Psoas muscle (tissue), 8 donors: Measurements from ENCODE around the gene RAB3IL1. TPM values are rescaled to one million over a fixed set of nuclear protein-coding genes. Genes with fewer than 3 reads are reported as not detected.

ENCODE experiments used
- ATAC-seq, 4 donors: fragments of 200-7000 bp; cut with Tn5 transposase; one replicate each; pipeline ENCODE4 v1.9.1; 2020; ENCODE audit warnings: moderate library complexity in 3 of 4, mild to moderate bottlenecking in 2 of 4
- DNase-seq, 2 donors: peaks; one replicate each; pipeline ENCODE4 v3.0.0-alpha.2; 2020
- H3K27ac ChIP-seq: fragments of 200-600 bp; one replicate; pipeline ENCODE4 v1.8.0; 2022
- H3K27me3 ChIP-seq, 3 donors: fragments of 200-600 bp in 1 of 3; one replicate each; pipeline versions ENCODE4 v1.6.1 to v1.8.0; 2013 to 2022; ENCODE audit warnings: low read length in 2 of 3, mild to moderate bottlenecking in 2 of 3, moderate library complexity in 1 of 3; ENCODE audit not compliant: insufficient read depth in 3 of 3
- H3K36me3 ChIP-seq, 2 donors: fragments of 200-600 bp in 1 of 2; one replicate each; pipeline versions ENCODE4 v1.6.1 to v1.8.0; 2013 to 2022; ENCODE audit warnings: low read depth in 1 of 2, mild to moderate bottlenecking in 1 of 2, moderate library complexity in 1 of 2; ENCODE audit not compliant: insufficient read depth in 1 of 2
- H3K4me1 ChIP-seq: fragments of 200-600 bp; one replicate; pipeline ENCODE4 v1.8.0; 2022
- H3K4me3 ChIP-seq: fragments of 200-600 bp; one replicate; pipeline ENCODE4 v1.8.0; 2022; ENCODE audit warnings: mild to moderate bottlenecking
- H3K9me3 ChIP-seq: fragments of 200-600 bp; one replicate; pipeline ENCODE4 v1.8.0; 2022
- CTCF ChIP-seq: fragments of 200-600 bp; IDR thresholded peaks from one replicate; pipeline ENCODE4 v1.8.0; 2022; ENCODE audit warnings: antibody characterized with exemption
- WGBS, 3 donors: extraction: QIAGEN DNeasy Blood & Tissue Kit; methylation state at CpG; one replicate each; pipeline versions ENCODE4 v1.1.6 to v1.1.7; 2013; 5-methylcytosine and 5-hydroxymethylcytosine counted together
- intact Hi-C, 2 donors: fragments of 100-400 bp; cut with DNase I; formaldehyde crosslinking; loops; one replicate each; pipeline versions ENCODE4 v1.11.0 to v1.14.2; 2022
- polyA plus RNA-seq, 3 donors: library from polyadenylated mRNA; stranded (reverse); fragments of 200-250 nt; gene quantifications; one replicate each; pipeline ENCODE4 v1.2.3, GENCODE V29; 2013
- total RNA-seq, 4 donors: library from RNA; stranded (reverse); fragmentation: NEBNext Ultra II Directional in 2 of 4; extraction: Animal tissue kit (Norgen Biotek cat#: 25700) in 2 of 4; gene quantifications; one replicate each; pipeline versions ENCODE4 v1.2.1 to v1.2.4, GENCODE V29; 2021 to 2023
- donor health status: healthy with polysubstance abuse.
- donor health status: DM: no; HTN: no; CAD: no; lungs with moderate emphysema.
- donor health status: Bipolar disorder and iron deficiency.
- donor health status: healthy.
- donor health status: DM: yes; HTN: yes; CAD: no.
- donor health status: DM: no; HTN: no; CAD: no.
- donor health status: DM: no; HTN: no; CAD: no.
- donor health status: DM: yes; HTN: yes; CAD: no.

The RAB3IL1 gene
- total and polyA plus RNA-seq, 7 donors, result 1.7 to 5.9 (median 4.9) TPM

GRCh38 chr11:61891331-61892084, 25.9 kb downstream of the RAB3IL1 start, which contains the start of gene FADS3:
Gene FADS3 (minus strand): TSS chr11:61891545. CDS start chr11:61891381, 164 bp downstream.
- Histone ChIP-seq H3K4me3 (peak within 1 kb of the TSS; percentile 91), H3K27ac (peak within 1 kb of the TSS; percentile 87), H3K9me3 (no peaks in the 10 kb centered on the region), H3K4me1 (peaks cover 23% of the 10 kb centered on the region), H3K36me3 (no peaks in the 10 kb centered on the region), H3K27me3 (no peaks in the 10 kb centered on the region)
- 0 to 1% (median 0%) methylated on average over 43 to 91 of the region's 96 CpGs for WGBS, 3 donors
- intact Hi-C loops, result loop anchor here (5.0 kb wide), 2 partner anchors 74 to 99 kb away; partner anchors contain the start of genes FADS1 (in 1 of the 2), FEN1 (in 1 of the 2) and TMEM258 (in 1 of the 2)
- ATAC-seq (peak; percentile 77 to 88 (median 80)), DNase-seq (peak; percentile 92 to 94)
- TF ChIP-seq CTCF, result no peak

DNA sequence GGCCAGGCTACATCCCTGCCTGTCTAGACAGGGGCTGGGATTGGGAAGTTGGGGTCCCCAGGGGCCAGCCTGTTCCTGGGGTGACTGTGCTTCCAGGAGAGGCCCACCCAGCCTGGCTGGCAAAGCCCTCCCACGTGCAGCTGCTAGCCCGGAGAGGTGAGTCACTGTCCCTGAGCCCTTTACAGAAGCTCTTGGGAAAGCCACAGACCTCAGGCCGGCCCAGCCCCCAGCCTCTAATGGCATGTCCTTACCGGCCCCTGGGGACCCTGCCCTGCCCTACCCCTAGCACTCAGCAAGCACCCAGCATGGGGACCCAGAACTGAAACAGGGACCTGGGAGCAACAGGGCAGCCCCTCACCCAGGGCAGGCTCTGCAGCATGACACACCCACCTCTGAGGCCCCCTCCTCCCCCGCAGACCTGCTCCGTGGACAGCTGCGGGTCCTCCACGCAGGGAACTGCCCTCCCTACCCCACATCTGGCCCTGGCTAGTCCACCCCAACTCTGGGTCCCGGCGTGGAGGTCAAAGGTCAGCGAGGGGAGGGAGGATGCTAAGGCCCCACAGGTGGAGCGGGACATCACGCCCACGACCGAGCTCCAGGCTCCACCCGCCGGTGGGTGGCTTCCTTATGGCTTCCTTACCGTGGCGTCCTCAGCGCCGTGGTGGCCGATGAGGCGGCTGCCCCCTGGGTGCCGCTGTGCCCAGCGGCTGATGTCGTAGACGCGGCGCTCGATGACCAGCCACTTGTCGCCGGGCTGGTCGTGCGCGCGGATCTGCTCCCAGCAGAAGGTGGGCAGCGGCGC, 26.6 kb downstream of the RAB3IL1 start:
- peak; percentile 54 to 62 (median 57) for ATAC-seq
- DNase-seq, result peak; percentile 85 to 88
- intact Hi-C loops, result loop anchor here (5.0 kb wide), 2 partner anchors 73 to 98 kb away; partner anchors contain the start of genes FADS1 (in 1 of the 2), FEN1 (in 1 of the 2) and TMEM258 (in 1 of the 2)
- no peaks in the 10 kb centered on the region for H3K27me3 ChIP-seq
- 3 to 9% (median 5%) methylated on average over 11 to 38 of the region's 38 CpGs for WGBS, 3 donors
- peak overlapping the region; percentile 87 for H3K27ac ChIP-seq
- H3K4me1 ChIP-seq, result peaks cover 23% of the 10 kb centered on the region
- no peak for TF ChIP-seq CTCF
- no peaks in the 10 kb centered on the region for H3K36me3 ChIP-seq
- H3K4me3 ChIP-seq, result peak overlapping the region; percentile 91
- H3K9me3 ChIP-seq, result no peaks in the 10 kb centered on the region

DNA sequence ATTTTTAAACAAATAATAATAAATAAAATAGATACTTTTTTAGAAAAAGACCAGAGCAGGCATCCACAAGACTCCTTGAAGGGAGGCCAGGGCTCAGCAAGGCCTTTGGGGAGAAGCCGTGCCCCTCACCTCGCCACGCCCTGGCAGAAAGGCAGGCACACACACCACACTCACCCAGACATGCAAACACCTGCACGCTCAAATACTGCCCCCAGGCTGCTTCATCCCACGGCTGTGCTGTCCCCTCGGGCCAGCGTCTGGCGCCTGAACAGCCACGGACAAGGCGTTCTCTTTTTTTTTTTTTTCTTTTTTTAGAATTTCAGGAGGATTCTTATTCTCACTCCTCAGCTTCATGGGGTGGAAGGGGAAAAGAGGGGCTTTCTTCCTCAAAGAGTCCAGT, 27.5 kb downstream of the RAB3IL1 start:
- intact Hi-C loops, result loop anchor here (5.0 kb wide), 4 partner anchors 72 to 98 kb away; partner anchors contain the start of genes FADS1 (in 1 of the 2), FEN1 (in 1 of the 2) and TMEM258 (in 1 of the 2)
- Histone ChIP-seq H3K36me3 (peaks cover 0 to 1% of the 10 kb centered on the region in 2 donors), H3K4me3 (peak overlapping the region; percentile 91), H3K4me1 (peaks cover 23% of the 10 kb centered on the region), H3K9me3 (no peaks in the 10 kb centered on the region), H3K27ac (peak overlapping the region; percentile 87), H3K27me3 (no peaks in the 10 kb centered on the region)
- no peak for TF ChIP-seq CTCF
- WGBS, 3 donors, result 70 to 84% (median 77%) methylated on average over 10 of the region's 10 CpGs
- DNase-seq, result no peak
- no peak for ATAC-seq

DNA sequence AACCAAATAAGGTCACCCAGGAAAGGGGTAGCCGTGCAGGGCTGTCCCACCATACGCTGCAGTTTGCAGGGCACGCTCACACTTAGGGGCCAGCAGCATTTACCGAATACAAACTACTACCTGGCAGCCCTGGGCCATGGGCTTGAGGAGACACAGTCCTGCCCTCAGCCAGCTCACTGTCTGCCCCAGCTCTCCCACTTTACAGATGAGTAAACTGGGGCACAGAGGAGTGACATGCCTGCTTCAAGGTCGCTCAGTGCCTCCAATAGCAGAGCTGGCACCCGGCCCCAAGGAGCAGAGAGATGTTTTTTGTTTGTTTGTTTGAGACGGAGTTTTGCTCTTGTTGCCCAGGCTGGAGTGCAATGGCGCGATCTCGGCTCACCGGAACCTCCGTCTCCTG, 28.8 kb downstream of the RAB3IL1 start:
- intact Hi-C loops, result loop anchor here (5.0 kb wide), 2 partner anchors 74 to 91 kb away; no protein-coding TSS in a partner anchor
- 79 to 87% (median 82%) methylated on average over 12 of the region's 12 CpGs for WGBS, 3 donors
- no peak for TF ChIP-seq CTCF
- Histone ChIP-seq H3K27ac (peak overlapping the region; percentile 82), H3K36me3 (peaks cover 0 to 7% of the 10 kb centered on the region in 2 donors), H3K9me3 (no peaks in the 10 kb centered on the region), H3K4me1 (peaks cover 23% of the 10 kb centered on the region), H3K27me3 (no peaks in the 10 kb centered on the region), H3K4me3 (peak overlapping the region; percentile 11)
- DNase-seq, result no peak
- no peak for ATAC-seq
